ENCODE measurements around the gene EI24.

GRCh38 chr11:125570952-125571351 lies 1.7 kb downstream of the EI24 start:
- TF ChIP-seq RXRA (IDR thresholded peaks at IDR 0.05; ENCODE audit: borderline replicate concordance, low read depth): no peak
- no peak for TF ChIP-seq TCF12 (IDR thresholded peaks at IDR 0.05)
- TF ChIP-seq, protein P1, sequence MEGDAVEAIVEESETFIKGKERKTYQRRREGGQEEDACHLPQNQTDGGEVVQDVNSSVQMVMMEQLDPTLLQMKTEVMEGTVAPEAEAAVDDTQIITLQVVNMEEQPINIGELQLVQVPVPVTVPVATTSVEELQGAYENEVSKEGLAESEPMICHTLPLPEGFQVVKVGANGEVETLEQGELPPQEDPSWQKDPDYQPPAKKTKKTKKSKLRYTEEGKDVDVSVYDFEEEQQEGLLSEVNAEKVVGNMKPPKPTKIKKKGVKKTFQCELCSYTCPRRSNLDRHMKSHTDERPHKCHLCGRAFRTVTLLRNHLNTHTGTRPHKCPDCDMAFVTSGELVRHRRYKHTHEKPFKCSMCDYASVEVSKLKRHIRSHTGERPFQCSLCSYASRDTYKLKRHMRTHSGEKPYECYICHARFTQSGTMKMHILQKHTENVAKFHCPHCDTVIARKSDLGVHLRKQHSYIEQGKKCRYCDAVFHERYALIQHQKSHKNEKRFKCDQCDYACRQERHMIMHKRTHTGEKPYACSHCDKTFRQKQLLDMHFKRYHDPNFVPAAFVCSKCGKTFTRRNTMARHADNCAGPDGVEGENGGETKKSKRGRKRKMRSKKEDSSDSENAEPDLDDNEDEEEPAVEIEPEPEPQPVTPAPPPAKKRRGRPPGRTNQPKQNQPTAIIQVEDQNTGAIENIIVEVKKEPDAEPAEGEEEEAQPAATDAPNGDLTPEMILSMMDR (IDR thresholded peaks at IDR 0.05): no peak
- TF ChIP-seq GATA2 (CRISPR knock-in tag; IDR thresholded peaks at IDR 0.05): no peak
- TF ChIP-seq EP300 (IDR thresholded peaks at IDR 0.05; ENCODE audit: borderline replicate concordance in 1 of 2, low read depth in 1 of 2, low read length in 1 of 2): no peak
- TF ChIP-seq, protein P2, sequence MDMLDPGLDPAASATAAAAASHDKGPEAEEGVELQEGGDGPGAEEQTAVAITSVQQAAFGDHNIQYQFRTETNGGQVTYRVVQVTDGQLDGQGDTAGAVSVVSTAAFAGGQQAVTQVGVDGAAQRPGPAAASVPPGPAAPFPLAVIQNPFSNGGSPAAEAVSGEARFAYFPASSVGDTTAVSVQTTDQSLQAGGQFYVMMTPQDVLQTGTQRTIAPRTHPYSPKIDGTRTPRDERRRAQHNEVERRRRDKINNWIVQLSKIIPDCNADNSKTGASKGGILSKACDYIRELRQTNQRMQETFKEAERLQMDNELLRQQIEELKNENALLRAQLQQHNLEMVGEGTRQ (IDR thresholded peaks at IDR 0.05; ENCODE audit: borderline replicate concordance, low read depth, low read length): no peak
- no peak for TF ChIP-seq TAF1 (IDR thresholded peaks at IDR 0.05; ENCODE audit: borderline replicate concordance, low read depth, low read length)
- TF ChIP-seq, protein P3, sequence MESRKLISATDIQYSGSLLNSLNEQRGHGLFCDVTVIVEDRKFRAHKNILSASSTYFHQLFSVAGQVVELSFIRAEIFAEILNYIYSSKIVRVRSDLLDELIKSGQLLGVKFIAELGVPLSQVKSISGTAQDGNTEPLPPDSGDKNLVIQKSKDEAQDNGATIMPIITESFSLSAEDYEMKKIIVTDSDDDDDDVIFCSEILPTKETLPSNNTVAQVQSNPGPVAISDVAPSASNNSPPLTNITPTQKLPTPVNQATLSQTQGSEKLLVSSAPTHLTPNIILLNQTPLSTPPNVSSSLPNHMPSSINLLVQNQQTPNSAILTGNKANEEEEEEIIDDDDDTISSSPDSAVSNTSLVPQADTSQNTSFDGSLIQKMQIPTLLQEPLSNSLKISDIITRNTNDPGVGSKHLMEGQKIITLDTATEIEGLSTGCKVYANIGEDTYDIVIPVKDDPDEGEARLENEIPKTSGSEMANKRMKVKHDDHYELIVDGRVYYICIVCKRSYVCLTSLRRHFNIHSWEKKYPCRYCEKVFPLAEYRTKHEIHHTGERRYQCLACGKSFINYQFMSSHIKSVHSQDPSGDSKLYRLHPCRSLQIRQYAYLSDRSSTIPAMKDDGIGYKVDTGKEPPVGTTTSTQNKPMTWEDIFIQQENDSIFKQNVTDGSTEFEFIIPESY (IDR thresholded peaks at IDR 0.05; ENCODE audit: borderline replicate concordance, low read depth): no peak

Data from SK-N-SH (cell line).